ENCODE data around the gene ABCC1.

ABCC1 gene

DNA sequence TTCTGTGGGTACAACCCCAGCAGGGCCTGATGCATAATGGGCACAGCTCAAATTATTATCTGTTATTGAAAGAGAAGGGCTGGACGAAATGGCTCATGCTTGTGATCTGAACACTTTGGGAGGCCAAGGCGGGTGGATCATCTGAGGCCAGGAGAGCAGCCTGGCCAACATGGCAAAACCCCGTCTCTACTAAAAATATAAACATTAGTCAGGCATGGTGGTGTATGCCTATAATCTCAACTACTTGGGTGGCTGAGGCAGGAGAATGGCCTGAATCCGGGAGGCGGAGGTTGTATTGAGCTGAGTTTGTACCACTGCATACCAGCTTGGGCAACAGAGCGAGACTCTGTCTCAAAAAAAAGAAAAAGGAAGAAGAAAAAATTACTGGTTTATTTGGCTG, 100.7 kb downstream of the ABCC1 start:
- no peak for TF ChIP-seq EZH2 (IDR thresholded peaks at IDR 0.05; ENCODE audit: borderline replicate concordance, low read depth, low read length, severe bottlenecking)
- TF ChIP-seq, protein P1, sequence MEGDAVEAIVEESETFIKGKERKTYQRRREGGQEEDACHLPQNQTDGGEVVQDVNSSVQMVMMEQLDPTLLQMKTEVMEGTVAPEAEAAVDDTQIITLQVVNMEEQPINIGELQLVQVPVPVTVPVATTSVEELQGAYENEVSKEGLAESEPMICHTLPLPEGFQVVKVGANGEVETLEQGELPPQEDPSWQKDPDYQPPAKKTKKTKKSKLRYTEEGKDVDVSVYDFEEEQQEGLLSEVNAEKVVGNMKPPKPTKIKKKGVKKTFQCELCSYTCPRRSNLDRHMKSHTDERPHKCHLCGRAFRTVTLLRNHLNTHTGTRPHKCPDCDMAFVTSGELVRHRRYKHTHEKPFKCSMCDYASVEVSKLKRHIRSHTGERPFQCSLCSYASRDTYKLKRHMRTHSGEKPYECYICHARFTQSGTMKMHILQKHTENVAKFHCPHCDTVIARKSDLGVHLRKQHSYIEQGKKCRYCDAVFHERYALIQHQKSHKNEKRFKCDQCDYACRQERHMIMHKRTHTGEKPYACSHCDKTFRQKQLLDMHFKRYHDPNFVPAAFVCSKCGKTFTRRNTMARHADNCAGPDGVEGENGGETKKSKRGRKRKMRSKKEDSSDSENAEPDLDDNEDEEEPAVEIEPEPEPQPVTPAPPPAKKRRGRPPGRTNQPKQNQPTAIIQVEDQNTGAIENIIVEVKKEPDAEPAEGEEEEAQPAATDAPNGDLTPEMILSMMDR (IDR thresholded peaks at IDR 0.05; ENCODE audit: borderline replicate concordance, extremely low read depth, low read length, poor library complexity, severe bottlenecking) = no peak
- ATAC-seq (ENCODE audit: insufficient read depth, low read depth) (no peak), DNase-seq (no peak)
- no peaks in the 10 kb centered on the region for H3K27me3 ChIP-seq (ENCODE audit: insufficient read depth, low read length, poor library complexity)
- H3K4me1 ChIP-seq (ENCODE audit: insufficient read depth, low read length) = no peaks in the 10 kb centered on the region
- no peak overlapping the region for H2AFZ ChIP-seq (ENCODE audit: low read depth, low read length)
- H3K4me3 ChIP-seq (ENCODE audit: low read depth in 1 of 2, low read length in 2 of 2) = no peak overlapping the region
- H4K20me1 ChIP-seq (ENCODE audit: insufficient read depth, low read length) = peaks cover 7% of the 10 kb centered on the region
- H3K4me2 ChIP-seq (ENCODE audit: insufficient read depth, low read length) = no peak overlapping the region
- no peaks in the 10 kb centered on the region for H3K9me3 ChIP-seq (ENCODE audit: insufficient read depth, low read length, severe bottlenecking)
- H3K27ac ChIP-seq (ENCODE audit: low read length) = no peak overlapping the region
- H3K9ac ChIP-seq (ENCODE audit: low read depth, low read length) = no peak overlapping the region
- H3K79me2 ChIP-seq (ENCODE audit: insufficient read depth, low read length) = no peaks in the 10 kb centered on the region
- peaks cover 83% of the 10 kb centered on the region for H3K36me3 ChIP-seq (ENCODE audit: insufficient read depth, low read length)

DNA sequence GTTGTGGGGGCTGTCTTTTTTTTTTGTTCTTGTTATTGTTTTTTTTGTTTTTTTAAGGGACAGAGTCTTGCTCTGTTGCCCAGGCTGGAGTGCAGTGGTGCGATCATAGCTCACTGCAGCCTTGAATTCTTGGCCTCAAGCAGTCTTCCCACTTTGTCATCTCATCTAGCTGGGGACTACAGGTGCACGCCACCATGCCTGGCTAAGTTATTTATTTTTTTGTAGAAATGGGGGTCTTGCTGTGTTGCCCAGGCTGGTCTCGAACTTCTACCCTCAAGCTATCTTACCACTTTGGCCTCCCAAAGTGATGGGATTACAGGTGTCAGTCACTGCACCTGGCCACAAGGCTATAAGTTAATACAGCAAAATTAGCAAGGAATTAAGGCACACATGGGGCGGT, 101.7 kb downstream of the ABCC1 start:
- no peaks in the 10 kb centered on the region for H3K27me3 ChIP-seq (ENCODE audit: insufficient read depth, low read length, poor library complexity)
- peaks cover 77% of the 10 kb centered on the region for H3K36me3 ChIP-seq (ENCODE audit: insufficient read depth, low read length)
- ATAC-seq (ENCODE audit: insufficient read depth, low read depth) (no peak), DNase-seq (no peak)
- no peak overlapping the region for H3K4me2 ChIP-seq (ENCODE audit: insufficient read depth, low read length)
- no peaks in the 10 kb centered on the region for H3K4me1 ChIP-seq (ENCODE audit: insufficient read depth, low read length)
- no peak overlapping the region for H2AFZ ChIP-seq (ENCODE audit: low read depth, low read length)
- no peaks in the 10 kb centered on the region for H3K79me2 ChIP-seq (ENCODE audit: insufficient read depth, low read length)
- TF ChIP-seq EZH2 (IDR thresholded peaks at IDR 0.05; ENCODE audit: borderline replicate concordance, low read depth, low read length, severe bottlenecking) = no peak
- TF ChIP-seq, protein P1 (IDR thresholded peaks at IDR 0.05; ENCODE audit: borderline replicate concordance, extremely low read depth, low read length, poor library complexity, severe bottlenecking) = no peak
- H3K27ac ChIP-seq (ENCODE audit: low read length) = no peak overlapping the region
- H3K9ac ChIP-seq (ENCODE audit: low read depth, low read length) = no peak overlapping the region
- H4K20me1 ChIP-seq (ENCODE audit: insufficient read depth, low read length) = peaks cover 2% of the 10 kb centered on the region; the same call in 1 of the 2 replicates
- H3K4me3 ChIP-seq (ENCODE audit: low read depth in 1 of 2, low read length in 2 of 2) = no peak overlapping the region
- no peaks in the 10 kb centered on the region for H3K9me3 ChIP-seq (ENCODE audit: insufficient read depth, low read length, severe bottlenecking)

DNA sequence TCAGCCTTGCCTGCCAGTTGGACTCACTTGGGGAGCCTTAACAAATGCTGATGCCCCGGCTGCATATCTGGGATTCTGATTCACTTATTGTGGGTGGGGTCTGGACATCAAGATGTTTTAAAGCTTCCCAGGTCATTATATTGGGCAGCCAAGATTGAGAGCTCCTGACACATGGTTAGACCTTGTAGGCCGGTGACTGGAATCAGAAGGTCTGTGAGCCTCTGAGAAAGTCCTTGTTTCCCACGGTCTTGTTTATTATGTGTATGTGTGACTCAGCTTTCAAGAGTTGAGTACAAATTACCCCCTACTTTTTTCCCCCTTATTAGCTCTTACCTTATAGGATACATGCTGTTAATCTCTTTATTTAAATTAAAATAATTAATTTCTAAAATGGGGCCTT, 103.5 kb downstream of the ABCC1 start:
- no peak overlapping the region for H3K27ac ChIP-seq (ENCODE audit: low read length)
- no peaks in the 10 kb centered on the region for H3K4me1 ChIP-seq (ENCODE audit: insufficient read depth, low read length)
- H3K36me3 ChIP-seq (ENCODE audit: insufficient read depth, low read length) = peaks cover 70% of the 10 kb centered on the region
- DNase-seq = no peak
- H3K4me2 ChIP-seq (ENCODE audit: insufficient read depth, low read length) = no peak overlapping the region
- no peak overlapping the region for H3K9ac ChIP-seq (ENCODE audit: low read depth, low read length)
- peaks cover 2% of the 10 kb centered on the region; the same call in 1 of the 2 replicates for H4K20me1 ChIP-seq (ENCODE audit: insufficient read depth, low read length)
- ATAC-seq (ENCODE audit: insufficient read depth, low read depth) = no peak
- H3K27me3 ChIP-seq (ENCODE audit: insufficient read depth, low read length, poor library complexity) = no peaks in the 10 kb centered on the region
- no peak for TF ChIP-seq EZH2 (IDR thresholded peaks at IDR 0.05; ENCODE audit: borderline replicate concordance, low read depth, low read length, severe bottlenecking)
- TF ChIP-seq, protein P1 (IDR thresholded peaks at IDR 0.05; ENCODE audit: borderline replicate concordance, extremely low read depth, low read length, poor library complexity, severe bottlenecking) = no peak
- H3K9me3 ChIP-seq (ENCODE audit: insufficient read depth, low read length, severe bottlenecking) = no peaks in the 10 kb centered on the region
- H3K4me3 ChIP-seq (ENCODE audit: low read depth in 1 of 2, low read length in 2 of 2) = no peak overlapping the region
- no peak overlapping the region for H2AFZ ChIP-seq (ENCODE audit: low read depth, low read length)
- H3K79me2 ChIP-seq (ENCODE audit: insufficient read depth, low read length) = no peaks in the 10 kb centered on the region

- H3K4me3 ChIP-seq (ENCODE audit: low read depth in 1 of 2, low read length in 2 of 2) = no peak overlapping the region
- TF ChIP-seq EZH2 (IDR thresholded peaks at IDR 0.05; ENCODE audit: borderline replicate concordance, low read depth, low read length, severe bottlenecking) = no peak
- TF ChIP-seq, protein P1 (IDR thresholded peaks at IDR 0.05; ENCODE audit: borderline replicate concordance, extremely low read depth, low read length, poor library complexity, severe bottlenecking) = no peak
- peaks cover 23% of the 10 kb centered on the region for H3K4me1 ChIP-seq (ENCODE audit: insufficient read depth, low read length)
- H3K36me3 ChIP-seq (ENCODE audit: insufficient read depth, low read length) = peaks cover 67% of the 10 kb centered on the region
- H4K20me1 ChIP-seq (ENCODE audit: insufficient read depth, low read length) = peaks cover 4% of the 10 kb centered on the region; the same call in 1 of the 2 replicates
- H3K9ac ChIP-seq (ENCODE audit: low read depth, low read length) = no peak overlapping the region
- H2AFZ ChIP-seq (ENCODE audit: low read depth, low read length) = no peak overlapping the region
- no peak overlapping the region for H3K27ac ChIP-seq (ENCODE audit: low read length)
- DNase-seq = no peak
- H3K79me2 ChIP-seq (ENCODE audit: insufficient read depth, low read length) = no peaks in the 10 kb centered on the region
- no peak overlapping the region for H3K4me2 ChIP-seq (ENCODE audit: insufficient read depth, low read length)
- ATAC-seq (ENCODE audit: insufficient read depth, low read depth) = no peak
- no peaks in the 10 kb centered on the region for H3K27me3 ChIP-seq (ENCODE audit: insufficient read depth, low read length, poor library complexity)
- no peaks in the 10 kb centered on the region for H3K9me3 ChIP-seq (ENCODE audit: insufficient read depth, low read length, severe bottlenecking)
Observed at GRCh38 chr16:16057102-16057501, 107.7 kb downstream of the ABCC1 start.

Measured in DND-41 (cell line).